ENCODE measurements around the gene ASPHD1. TPM values are rescaled to one million over a fixed set of nuclear protein-coding genes. Genes with fewer than 3 reads are reported as not detected.

ASPHD1 gene
- total RNA-seq, 2 donors from 2014 or later = 0.27 TPM; not detected in 1

GRCh38 chr16:29921034-29921385 is 20.7 kb downstream of the ASPHD1 start:
- TF ChIP-seq CTCF (IDR thresholded peaks at IDR 0.05) = no peak
- H3K27me3 ChIP-seq (replicated peaks; ENCODE audit: insufficient read depth) = no peaks in the 10 kb centered on the region
- peaks cover 6 to 11% of the 10 kb centered on the region in 2 donors for H3K4me1 ChIP-seq (ENCODE audit: control insufficient read depth in 1 of 2, low read depth in 2 of 2)
- DNase-seq (ENCODE audit: low spot score) (no peak), ATAC-seq (ENCODE audit: insufficient number of reproducible peaks, low FRiP score, low read depth) (no peak)
- no peak overlapping the region for H3K4me3 ChIP-seq
- H3K9me3 ChIP-seq = no peaks in the 10 kb centered on the region
- no peak overlapping the region for H3K27ac ChIP-seq
- peaks cover 13% of the 10 kb centered on the region for H3K36me3 ChIP-seq

GRCh38 chr16:29922326-29922725 is 22.0 kb downstream of the ASPHD1 start:
- Histone ChIP-seq H3K4me3 (no peak overlapping the region), H3K4me1 (ENCODE audit: control insufficient read depth in 1 of 2, low read depth in 2 of 2) (peaks cover 6 to 20% of the 10 kb centered on the region in 2 donors), H3K27me3 (replicated peaks; ENCODE audit: insufficient read depth) (no peaks in the 10 kb centered on the region), H3K9me3 (no peaks in the 10 kb centered on the region), H3K36me3 (peaks cover 13% of the 10 kb centered on the region), H3K27ac (no peak overlapping the region)
- DNase-seq (ENCODE audit: low spot score) = no peak
- TF ChIP-seq CTCF (IDR thresholded peaks at IDR 0.05) = no peak
- no peak for ATAC-seq (ENCODE audit: insufficient number of reproducible peaks, low FRiP score, low read depth)

- H3K27me3 ChIP-seq (replicated peaks; ENCODE audit: insufficient read depth) = no peaks in the 10 kb centered on the region
- H3K4me3 ChIP-seq = no peak overlapping the region
- H3K36me3 ChIP-seq = peaks cover 8% of the 10 kb centered on the region
- H3K27ac ChIP-seq = no peak overlapping the region
- no peak for DNase-seq (ENCODE audit: low spot score)
- TF ChIP-seq CTCF (IDR thresholded peaks at IDR 0.05) = no peak
- ATAC-seq (ENCODE audit: insufficient number of reproducible peaks, low FRiP score, low read depth) = no peak
- no peaks in the 10 kb centered on the region for H3K9me3 ChIP-seq
- peaks cover 6 to 21% of the 10 kb centered on the region in 2 donors for H3K4me1 ChIP-seq (ENCODE audit: control insufficient read depth in 1 of 2, low read depth in 2 of 2)
Measured at GRCh38 chr16:29922986-29923501, 22.8 kb downstream of the ASPHD1 start.

GRCh38 chr16:29925105-29925756 is 24.9 kb downstream of the ASPHD1 start:
- Histone ChIP-seq H3K4me3 (peak overlapping the region; percentile 93), H3K27me3 (replicated peaks; ENCODE audit: insufficient read depth) (no peaks in the 10 kb centered on the region), H3K9me3 (no peaks in the 10 kb centered on the region), H3K27ac (no peak overlapping the region), H3K36me3 (peaks cover 8% of the 10 kb centered on the region), H3K4me1 (ENCODE audit: control insufficient read depth in 1 of 2, low read depth in 2 of 2) (peaks cover 6 to 21% of the 10 kb centered on the region in 2 donors)
- no peak for TF ChIP-seq CTCF (IDR thresholded peaks at IDR 0.05)
- no peak for ATAC-seq (ENCODE audit: insufficient number of reproducible peaks, low FRiP score, low read depth)
- no peak for DNase-seq (ENCODE audit: low spot score)

- H3K4me1 ChIP-seq (ENCODE audit: control insufficient read depth in 1 of 2, low read depth in 2 of 2) = peaks cover 6 to 21% of the 10 kb centered on the region in 2 donors
- no peaks in the 10 kb centered on the region for H3K27me3 ChIP-seq (replicated peaks; ENCODE audit: insufficient read depth)
- no peaks in the 10 kb centered on the region for H3K9me3 ChIP-seq
- TF ChIP-seq CTCF (IDR thresholded peaks at IDR 0.05) = no peak
- DNase-seq (ENCODE audit: low spot score) = peak; percentile 40
- peaks cover 8% of the 10 kb centered on the region for H3K36me3 ChIP-seq
- peak within 1 kb of the TSS; percentile 73 to 79 for H3K27ac ChIP-seq
- peak; percentile 92 for ATAC-seq (ENCODE audit: insufficient number of reproducible peaks, low FRiP score, low read depth)
- peak within 1 kb of the TSS; percentile 93 for H3K4me3 ChIP-seq
Measured at GRCh38 chr16:29925781-29926710, 25.8 kb downstream of the ASPHD1 start, which contains the start of gene KCTD13. Gene KCTD13, minus strand, starts transcription at chr16:29926226. Its CDS starts 193 bp downstream, at chr16:29926033.

Data from thoracic aorta (tissue), 2 donors.